Measurements from ENCODE around the gene GPX4. TPM values are rescaled to one million over a fixed set of nuclear protein-coding genes. Genes with fewer than 3 reads are reported as not detected.

GPX4 gene
- total RNA-seq, 2 experiments from 2014 or later: 148 to 203 TPM

- H3K9me3 ChIP-seq (ENCODE audit: low read length): no peaks in the 10 kb centered on the region
- ChIA-PET CTCF (ENCODE audit: unreplicated experiment) (interaction anchor here (0.9 kb wide), 1 partner anchor 178 kb away, joined by 3 read pairs; no protein-coding TSS in a partner anchor), POLR2A (interaction anchor here (0.6 to 1.8 kb wide), 4 partner anchors 10 to 40 kb away, joined by 4 to 16 read pairs (median 6); partner anchors contain the start of gene CNN2)
- intact Hi-C loops (cut with micrococcal nuclease; ENCODE audit: unreplicated experiment): loop anchor here (5.0 kb wide), 1 partner anchor 35 kb away; the partner anchor contains the start of gene GPX4
- TF ChIP-seq CTCF (conservative IDR thresholded peaks at IDR 0.05; ENCODE audit: low read length): no peak
- peaks cover 58% of the 10 kb centered on the region for H3K4me1 ChIP-seq (ENCODE audit: insufficient read depth, low read length, poor library complexity, severe bottlenecking)
- peak within 1 kb of the TSS; percentile 11; the same call in 1 of the 2 replicates for H2AFZ ChIP-seq (ENCODE audit: low read length)
- H3K27ac ChIP-seq (ENCODE audit: low read depth, low read length, poor library complexity, severe bottlenecking): peak within 1 kb of the TSS; percentile 91
- H3K4me2 ChIP-seq (ENCODE audit: low read length): peak within 1 kb of the TSS; percentile 99
- H3K36me3 ChIP-seq (ENCODE audit: insufficient read depth, low read length): peaks cover 29% of the 10 kb centered on the region
- H3K79me2 ChIP-seq (ENCODE audit: insufficient read depth, low read depth, low read length): peaks cover 32% of the 10 kb centered on the region
- DNase-seq (ENCODE audit: low spot score): peak; percentile 87
- H3K9me2 ChIP-seq (ENCODE audit: insufficient read depth, low read length): no peaks in the 10 kb centered on the region
- peak within 1 kb of the TSS; percentile 95 for H3K4me3 ChIP-seq (ENCODE audit: low read depth, low read length, poor library complexity, severe bottlenecking)
- BruUV-seq (replicated peaks): no TSS peak
- no peaks in the 10 kb centered on the region for H4K20me1 ChIP-seq (ENCODE audit: insufficient read depth, low read length)
Observed at GRCh38 chr19:1066748-1067340, 37.0 kb upstream of the GPX4 start, which contains the start of gene ARHGAP45. Gene ARHGAP45, plus strand, starts transcription at chr19:1067167. Its CDS starts 239 bp downstream, at chr19:1067406.

GRCh38 chr19:1067341-1067957 lies 36.3 kb upstream of the GPX4 start:
- ChIA-PET POLR2A (interaction anchor here (0.6 to 1.8 kb wide), 4 partner anchors 9 to 40 kb away, joined by 4 to 16 read pairs (median 6); partner anchors contain the start of gene CNN2), CTCF (ENCODE audit: unreplicated experiment) (interaction anchor here (0.5 to 0.9 kb wide), 2 partner anchors 177 to 193 kb away, joined by 3 read pairs; no protein-coding TSS in a partner anchor)
- no TSS peak for BruUV-seq (replicated peaks)
- H3K9me2 ChIP-seq (ENCODE audit: insufficient read depth, low read length): no peaks in the 10 kb centered on the region
- intact Hi-C loops (cut with micrococcal nuclease; ENCODE audit: unreplicated experiment): loop anchor here (5.0 kb wide), 1 partner anchor 35 kb away; the partner anchor contains the start of gene GPX4
- H3K36me3 ChIP-seq (ENCODE audit: insufficient read depth, low read length): peaks cover 35% of the 10 kb centered on the region
- TF ChIP-seq CTCF (conservative IDR thresholded peaks at IDR 0.05; ENCODE audit: low read length): no peak
- TF ChIP-seq EZH2phosphoT487 (IDR thresholded peaks at IDR 0.05; ENCODE audit: borderline replicate concordance, low read depth, low read length): no peak
- peak overlapping the region; percentile 11; the same call in 1 of the 2 replicates for H2AFZ ChIP-seq (ENCODE audit: low read length)
- H3K79me2 ChIP-seq (ENCODE audit: insufficient read depth, low read depth, low read length): peaks cover 32% of the 10 kb centered on the region
- no peak for DNase-seq (ENCODE audit: low spot score)
- peak overlapping the region; percentile 95 for H3K4me3 ChIP-seq (ENCODE audit: low read depth, low read length, poor library complexity, severe bottlenecking)
- peak overlapping the region; percentile 91 for H3K27ac ChIP-seq (ENCODE audit: low read depth, low read length, poor library complexity, severe bottlenecking)
- H3K9me3 ChIP-seq (ENCODE audit: low read length): no peaks in the 10 kb centered on the region
- no peaks in the 10 kb centered on the region for H4K20me1 ChIP-seq (ENCODE audit: insufficient read depth, low read length)
- peak overlapping the region; percentile 99 for H3K4me2 ChIP-seq (ENCODE audit: low read length)
- H3K4me1 ChIP-seq (ENCODE audit: insufficient read depth, low read length, poor library complexity, severe bottlenecking): peaks cover 58% of the 10 kb centered on the region

Data from OCI-LY7 (cell line).